Ovary (tissue), 3 donors: ENCODE measurements around the gene C10orf88.

Experiments used
- CTCF ChIP-seq, 3 donors: fragments of 450-650 bp in 2 of 3; fragments of 200-600 bp in 1 of 3; IDR thresholded peaks; one replicate each; pipeline versions ENCODE4 v1.5.1 to v1.8.0; 2016 to 2022; ENCODE audit warnings: antibody characterized with exemption in 3 of 3, mild to moderate bottlenecking in 1 of 3
- POLR2A ChIP-seq: fragments of 450-650 bp; IDR thresholded peaks from one replicate; pipeline ENCODE4 v1.6.1; 2017; ENCODE audit warnings: antibody characterized with exemption, mild to moderate bottlenecking, moderate library complexity
- donor health status: DM: no; HTN: no; CAD: no.

- TF ChIP-seq CTCF (IDR thresholded peaks at IDR 0.05), result no peak
- TF ChIP-seq POLR2A, result no peak
Observed at GRCh38 chr10:123000155-123000554, 46.1 kb upstream of the C10orf88 start.
